K562 (cell line): Measurements from ENCODE around the gene ALG5.

Experiments
- PCBP1 ChIP-seq: fragments of 200-400 bp; formaldehyde crosslinking; IDR thresholded peaks from 2 replicates; pipeline ENCODE4 v1.6.1; 2018; ENCODE audit warnings: mild to moderate bottlenecking, low read depth, low read length; ENCODE audit not compliant: poor library complexity, severe bottlenecking
- TRIM28 ChIP-seq: fragments of 450-650 bp; IDR thresholded peaks from 2 replicates; pipeline ENCODE4 v1.6.1; 2017
- TF ChIP-seq, protein P1 (sequence below): sonication (generic); formaldehyde crosslinking; IDR thresholded peaks from 2 replicates; pipeline ENCODE4 v1.8.1; 2023; ENCODE audit warnings: mild to moderate bottlenecking, missing genetic modification reagents, moderate library complexity
- TF ChIP-seq, protein P2 (sequence below), 3 experiments: IDR thresholded peaks in 2 of 3; conservative IDR thresholded peaks in 1 of 3; 2 replicates each; pipeline ENCODE4 v1.5.1; 2011 to 2012; ENCODE audit warnings: low read length in 3 of 3, mild to moderate bottlenecking in 3 of 3, control low read depth in 2 of 3, improper control_type of control experiment in 1 of 3, inconsistent platforms in 1 of 3, low read depth in 1 of 3, mixed read lengths in 1 of 3, moderate library complexity in 1 of 3; ENCODE audit not compliant: insufficient read depth in 2 of 3

DNA sequence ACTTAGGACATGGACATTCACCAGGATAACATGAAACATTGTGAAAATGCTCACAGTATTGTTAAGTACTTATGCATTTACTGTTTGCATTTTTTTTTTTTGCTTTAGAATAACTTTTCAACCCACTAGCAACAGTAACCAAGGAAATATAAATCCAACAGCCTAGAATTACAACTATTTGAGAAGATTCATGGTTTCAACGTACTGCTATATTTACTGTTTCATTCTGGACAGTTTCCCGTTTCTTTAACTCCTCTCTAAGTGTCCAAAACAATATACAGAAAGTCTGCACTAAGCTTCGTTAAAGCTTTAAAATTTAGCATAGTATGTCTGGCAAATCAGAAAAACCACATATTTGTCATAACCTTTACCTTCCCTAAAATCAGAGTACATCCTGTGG, 81.8 kb downstream of the ALG5 start:
- TF ChIP-seq PCBP1, result no peak
- TF ChIP-seq, protein P1, sequence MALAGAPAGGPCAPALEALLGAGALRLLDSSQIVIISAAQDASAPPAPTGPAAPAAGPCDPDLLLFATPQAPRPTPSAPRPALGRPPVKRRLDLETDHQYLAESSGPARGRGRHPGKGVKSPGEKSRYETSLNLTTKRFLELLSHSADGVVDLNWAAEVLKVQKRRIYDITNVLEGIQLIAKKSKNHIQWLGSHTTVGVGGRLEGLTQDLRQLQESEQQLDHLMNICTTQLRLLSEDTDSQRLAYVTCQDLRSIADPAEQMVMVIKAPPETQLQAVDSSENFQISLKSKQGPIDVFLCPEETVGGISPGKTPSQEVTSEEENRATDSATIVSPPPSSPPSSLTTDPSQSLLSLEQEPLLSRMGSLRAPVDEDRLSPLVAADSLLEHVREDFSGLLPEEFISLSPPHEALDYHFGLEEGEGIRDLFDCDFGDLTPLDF, result no peak
- TF ChIP-seq TRIM28, result no peak
- TF ChIP-seq, protein P2, sequence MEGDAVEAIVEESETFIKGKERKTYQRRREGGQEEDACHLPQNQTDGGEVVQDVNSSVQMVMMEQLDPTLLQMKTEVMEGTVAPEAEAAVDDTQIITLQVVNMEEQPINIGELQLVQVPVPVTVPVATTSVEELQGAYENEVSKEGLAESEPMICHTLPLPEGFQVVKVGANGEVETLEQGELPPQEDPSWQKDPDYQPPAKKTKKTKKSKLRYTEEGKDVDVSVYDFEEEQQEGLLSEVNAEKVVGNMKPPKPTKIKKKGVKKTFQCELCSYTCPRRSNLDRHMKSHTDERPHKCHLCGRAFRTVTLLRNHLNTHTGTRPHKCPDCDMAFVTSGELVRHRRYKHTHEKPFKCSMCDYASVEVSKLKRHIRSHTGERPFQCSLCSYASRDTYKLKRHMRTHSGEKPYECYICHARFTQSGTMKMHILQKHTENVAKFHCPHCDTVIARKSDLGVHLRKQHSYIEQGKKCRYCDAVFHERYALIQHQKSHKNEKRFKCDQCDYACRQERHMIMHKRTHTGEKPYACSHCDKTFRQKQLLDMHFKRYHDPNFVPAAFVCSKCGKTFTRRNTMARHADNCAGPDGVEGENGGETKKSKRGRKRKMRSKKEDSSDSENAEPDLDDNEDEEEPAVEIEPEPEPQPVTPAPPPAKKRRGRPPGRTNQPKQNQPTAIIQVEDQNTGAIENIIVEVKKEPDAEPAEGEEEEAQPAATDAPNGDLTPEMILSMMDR (IDR thresholded peaks at IDR 0.05 in 2 of 3, conservative IDR thresholded peaks at IDR 0.05 in 1 of 3; ENCODE audit: insufficient read depth in 2 of 3, low read depth in 1 of 3, low read length in 3 of 3), result no peak
